ENCODE data around the gene CFAP65. TPM values are rescaled to one million over a fixed set of nuclear protein-coding genes. Genes with fewer than 3 reads are reported as not detected.

The CFAP65 gene
- total RNA-seq, 1 experiment from 2014 or later = 0.52 TPM

GRCh38 chr2:218981390-218981880, 59.9 kb downstream of the CFAP65 start:
- H3K4me3 ChIP-seq (replicated peaks in 1 of 2; ENCODE audit: low read depth in 1 of 2, low read length in 2 of 2) = no peak overlapping the region
- no peak overlapping the region for H3K27ac ChIP-seq (ENCODE audit: low read depth, low read length)
- no peaks in the 10 kb centered on the region for H3K9me2 ChIP-seq (ENCODE audit: insufficient read depth)
- no peaks in the 10 kb centered on the region for H4K20me1 ChIP-seq (ENCODE audit: insufficient read depth)
- intact Hi-C loops (cut with micrococcal nuclease) = loop anchor here (2.0 kb wide), 1 partner anchor 105 kb away; no protein-coding TSS in a partner anchor
- 0 out of 2 replicates have a peak, but pooled peaks cover 3% of the 10 kb centered on the region for H3K27me3 ChIP-seq (ENCODE audit: insufficient read depth, low read length)
- ChIA-PET CTCF (interaction anchor here (2.3 kb wide), 2 partner anchors 21 to 173 kb away, joined by 36 to 42 read pairs; no protein-coding TSS in a partner anchor), RAD21 (ENCODE audit: low non-redundant PET in 1 of 2, low total read pairs in 2 of 2, uncharacterized antibody in 2 of 2, unreplicated experiment in 2 of 2) (no interaction called here), POLR2A (no interaction called here)
- peaks cover 0 to 10% of the 10 kb centered on the region in 2 experiments; a peak in 1 of 4 replicates for H3K4me1 ChIP-seq (ENCODE audit: control insufficient read depth in 1 of 2, insufficient read depth in 2 of 2, low read length in 2 of 2)
- ATAC-seq (no peak), DNase-seq (ENCODE audit: low read depth, low spot score) (no peak)
- no peak overlapping the region for H3K9ac ChIP-seq (ENCODE audit: low read length)
- BruUV-seq (replicated peaks) = no TSS peak
- H3K36me3 ChIP-seq (ENCODE audit: control insufficient read depth in 1 of 2, insufficient read depth in 2 of 2, low read length in 2 of 2) = no peaks in the 10 kb centered on the region
- no peaks in the 10 kb centered on the region for H3K9me3 ChIP-seq (ENCODE audit: control insufficient read depth in 1 of 2, insufficient read depth in 1 of 2, low read depth in 1 of 2, low read length in 2 of 2)
- H2AFZ ChIP-seq (ENCODE audit: low read depth, low read length, poor library complexity, severe bottlenecking) = no peak overlapping the region
- TF ChIP-seq YY1 (IDR thresholded peaks at IDR 0.05; ENCODE audit: extremely low read depth, insufficient replicate concordance, low read depth, low read length) = no peak
- TF ChIP-seq CTCF (IDR thresholded peaks at IDR 0.05 in 2 of 3, conservative IDR thresholded peaks at IDR 0.05 in 1 of 3; ENCODE audit: borderline replicate concordance in 1 of 3, insufficient read depth in 1 of 3, low read depth in 2 of 3, low read length in 2 of 3) = 0 out of 6 replicates have a peak, but pooled peaks of 1 of the 3 experiments have one; percentile 19
- H3K4me2 ChIP-seq (ENCODE audit: low read length) = no peak overlapping the region
- H3K79me2 ChIP-seq (ENCODE audit: insufficient read depth, low read length) = no peaks in the 10 kb centered on the region

GRCh38 chr2:218980735-218981389, 60.5 kb downstream of the CFAP65 start:
- no peaks in the 10 kb centered on the region for H3K36me3 ChIP-seq (ENCODE audit: control insufficient read depth in 1 of 2, insufficient read depth in 2 of 2, low read length in 2 of 2)
- CTCF ChIA-PET = interaction anchor here (0.6 to 2.3 kb wide), 41 partner anchors 8 to 549 kb away, joined by 3 to 42 read pairs (median 4); partner anchors contain the start of genes ANKZF1, ATG9A and CDK5R2

More at GRCh38 chr2:218980735-218981389, 60.5 kb downstream of the CFAP65 start:
- no peaks in the 10 kb centered on the region for H3K27me3 ChIP-seq (ENCODE audit: insufficient read depth, low read length)
- no peak overlapping the region for H3K9ac ChIP-seq (ENCODE audit: low read length)
- ATAC-seq (no peak), DNase-seq (ENCODE audit: low read depth, low spot score) (no peak)
- H4K20me1 ChIP-seq (ENCODE audit: insufficient read depth) = no peaks in the 10 kb centered on the region
- TF ChIP-seq MAX (IDR thresholded peaks at IDR 0.05) = no peak
- TF ChIP-seq EZH2phosphoT487 (IDR thresholded peaks at IDR 0.05; ENCODE audit: borderline replicate concordance) = no peak
- no peak for TF ChIP-seq SRF (IDR thresholded peaks at IDR 0.05; ENCODE audit: low read depth)
- TF ChIP-seq POLR2A (IDR thresholded peaks at IDR 0.05; ENCODE audit: borderline replicate concordance, extremely low read depth, insufficient read depth, insufficient read length) = no peak
- no peak for TF ChIP-seq RAD21 (IDR thresholded peaks at IDR 0.05; ENCODE audit: low read depth)
- no peak for TF ChIP-seq CBX3 (IDR thresholded peaks at IDR 0.05; ENCODE audit: low read depth)
- TF ChIP-seq FOSL1 (IDR thresholded peaks at IDR 0.05; ENCODE audit: low read depth) = no peak
- no peak for TF ChIP-seq CTCF (IDR thresholded peaks at IDR 0.05 in 2 of 3, conservative IDR thresholded peaks at IDR 0.05 in 1 of 3; ENCODE audit: borderline replicate concordance in 1 of 3, insufficient read depth in 1 of 3, low read depth in 2 of 3, low read length in 2 of 3)
- no peak for TF ChIP-seq JUND (IDR thresholded peaks at IDR 0.05)
- TF ChIP-seq ELF1 (IDR thresholded peaks at IDR 0.05; ENCODE audit: borderline replicate concordance, low read depth) = no peak
- no peak for TF ChIP-seq POLR2AphosphoS5 (IDR thresholded peaks at IDR 0.05; ENCODE audit: low read depth, low read length)
- no peak for TF ChIP-seq TCF7L2 (IDR thresholded peaks at IDR 0.05; ENCODE audit: borderline replicate concordance, extremely low read depth, insufficient read depth, insufficient read length)
- peaks cover 0 to 10% of the 10 kb centered on the region in 2 experiments; a peak in 1 of 4 replicates for H3K4me1 ChIP-seq (ENCODE audit: control insufficient read depth in 1 of 2, insufficient read depth in 2 of 2, low read length in 2 of 2)
- ChIA-PET POLR2A (no interaction called here), RAD21 (ENCODE audit: low non-redundant PET in 1 of 2, low total read pairs in 2 of 2, uncharacterized antibody in 2 of 2, unreplicated experiment in 2 of 2) (interaction anchor here (1.1 to 1.3 kb wide), 2 partner anchors 21 to 174 kb away, joined by 5 read pairs; no protein-coding TSS in a partner anchor)
- no peaks in the 10 kb centered on the region for H3K9me2 ChIP-seq (ENCODE audit: insufficient read depth)
- no peak overlapping the region for H3K27ac ChIP-seq (ENCODE audit: low read depth, low read length)
- H3K4me3 ChIP-seq (replicated peaks in 1 of 2; ENCODE audit: low read depth in 1 of 2, low read length in 2 of 2) = no peak overlapping the region
- no peaks in the 10 kb centered on the region for H3K79me2 ChIP-seq (ENCODE audit: insufficient read depth, low read length)
- H2AFZ ChIP-seq (ENCODE audit: low read depth, low read length, poor library complexity, severe bottlenecking) = no peak overlapping the region
- H3K4me2 ChIP-seq (ENCODE audit: low read length) = no peak overlapping the region
- no TSS peak for BruUV-seq (replicated peaks)
- intact Hi-C loops (cut with micrococcal nuclease) = loop anchor here (2.0 kb wide), 1 partner anchor 104 kb away; no protein-coding TSS in a partner anchor
- H3K9me3 ChIP-seq (ENCODE audit: control insufficient read depth in 1 of 2, insufficient read depth in 1 of 2, low read depth in 1 of 2, low read length in 2 of 2) = no peaks in the 10 kb centered on the region
